Muscle of leg (tissue), 11 donors: ENCODE data around the gene HUS1B. TPM values are rescaled to one million over a fixed set of nuclear protein-coding genes. Genes with fewer than 3 reads are reported as not detected.

ENCODE experiments used
- DNase-seq: peaks from one replicate; pipeline ENCODE4 v3.0.0; 2013
- H3K27ac ChIP-seq: one replicate; pipeline ENCODE4 v1.5.1; 2013; ENCODE audit warnings: mild to moderate bottlenecking, low read length, control low read depth
- H3K27me3 ChIP-seq: one replicate; pipeline ENCODE4 v1.6.1; 2013; ENCODE audit warnings: low read length; ENCODE audit not compliant: control insufficient read depth, insufficient read depth
- H3K36me3 ChIP-seq: one replicate; pipeline ENCODE4 v1.6.1; 2013; ENCODE audit warnings: low read length; ENCODE audit not compliant: control insufficient read depth, insufficient read depth
- H3K4me1 ChIP-seq: one replicate; pipeline ENCODE4 v1.6.1; 2013; ENCODE audit warnings: low read length; ENCODE audit not compliant: control insufficient read depth, insufficient read depth
- H3K4me3 ChIP-seq: one replicate; pipeline ENCODE4 v1.5.1; 2013; ENCODE audit warnings: low read length, control low read depth
- H3K9me3 ChIP-seq: replicated peaks from 2 replicates; pipeline ENCODE4 v1.6.1; 2013; ENCODE audit warnings: low read depth, low read length; ENCODE audit not compliant: control insufficient read depth
- WGBS: methylation state at CpG from one replicate; pipeline ENCODE4 v1.1.5; 2013; ENCODE audit warnings: missing lambda C conversion rate; ENCODE audit not compliant: insufficient coverage; 5-methylcytosine and 5-hydroxymethylcytosine counted together
- polyA plus RNA-seq, 8 donors: library from polyadenylated mRNA; unstranded; fragments of 120-200 nt; gene quantifications; one replicate each; pipeline versions ENCODE4 v1.2.1 to v1.2.3, GENCODE V29; 2013; ENCODE audit warnings: inconsistent platforms in 1 of 8, low replicate concordance in 1 of 8; ENCODE audit not compliant: insufficient read length in 8 of 8, insufficient read depth in 1 of 8
- total RNA-seq: library from RNA; stranded (reverse); fragments of 120-200 nt; gene quantifications from one replicate; pipeline ENCODE4 v1.2.4, GENCODE V29; 2013

HUS1B gene
- total and polyA plus RNA-seq, 9 donors, result 0.18 to 0.28 (median 0.19) TPM; not detected in 5

- Histone ChIP-seq H3K9me3 (no peaks in the 10 kb centered on the region), H3K36me3 (peaks cover 7% of the 10 kb centered on the region), H3K4me1 (peaks cover 2% of the 10 kb centered on the region), H3K27me3 (no peaks in the 10 kb centered on the region), H3K4me3 (no peak overlapping the region), H3K27ac (no peak overlapping the region)
- no peak for DNase-seq
- WGBS, result 94% methylated on average over 13 of the region's 14 CpGs
Observed at GRCh38 chr6:606829-607379, 50.0 kb downstream of the HUS1B start.

Other genes with a start within 250 kb of the HUS1B start
- 24.3 TPM for gene EXOC2, start 36.0 kb upstream of the HUS1B start, total RNA-seq
- 10 to 100 TPM; 19.5 to 25.1 (median 21.4) TPM for gene EXOC2, start 36.0 kb upstream of the HUS1B start, polyA plus RNA-seq